GM19397 (cell line): Measurements from ENCODE around the gene INAFM1.

ENCODE experiments used
- ATAC-seq: cut with Tn5 transposase; IDR thresholded peaks from one replicate; pipeline ENCODE4 v1.9.1; 2021; ENCODE audit warnings: mild to moderate bottlenecking, moderate library complexity; ENCODE audit not compliant: unreplicated experiment

INAFM1 gene

DNA sequence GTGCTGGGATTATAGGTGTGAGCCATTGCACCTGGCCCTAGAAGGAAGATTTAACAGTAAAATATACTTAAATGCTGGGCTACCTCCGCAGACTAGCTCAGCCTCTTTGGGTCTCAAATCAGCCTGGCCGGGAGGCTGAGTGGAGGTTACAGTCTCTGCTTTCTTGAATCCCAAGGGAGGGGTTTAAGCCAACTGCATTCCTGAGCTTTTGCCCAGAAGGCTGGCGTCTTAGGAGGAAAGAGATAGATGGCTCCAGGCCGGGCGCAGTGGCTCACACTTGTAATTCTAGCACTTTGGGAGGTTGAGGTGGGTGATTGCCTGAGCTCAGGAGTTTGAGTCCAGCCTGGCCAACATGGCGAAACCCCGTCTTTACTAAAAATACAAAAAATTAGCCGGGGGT is 34.4 kb downstream of the INAFM1 start:
- no peak for ATAC-seq

DNA sequence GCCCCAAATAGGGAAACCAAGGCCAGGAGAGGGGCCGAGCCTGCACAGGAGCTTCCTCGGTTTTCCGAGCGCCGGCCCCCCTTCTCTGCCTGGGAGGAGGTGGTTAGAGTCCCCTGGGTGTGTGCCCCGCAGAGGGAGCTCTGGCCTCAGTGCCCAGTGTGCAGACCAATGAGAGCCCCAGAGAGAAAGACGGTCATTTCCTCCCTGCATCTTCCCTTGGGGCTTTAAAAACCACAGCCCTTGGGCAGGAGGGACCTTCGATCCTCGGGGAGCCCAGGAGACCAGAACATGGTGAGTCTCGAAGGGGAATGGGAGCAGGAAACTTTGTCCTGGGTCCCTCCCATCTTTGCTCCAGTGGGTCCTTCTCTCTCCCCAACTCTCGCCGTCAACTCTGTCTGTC is 34.9 kb downstream of the INAFM1 start, which contains the start of gene C5AR1:
Gene C5AR1 (plus strand): TSS at position 254 of the 400 bp plus-strand sequence. CDS start 35 bp downstream, at position 289.
- no peak for ATAC-seq

DNA sequence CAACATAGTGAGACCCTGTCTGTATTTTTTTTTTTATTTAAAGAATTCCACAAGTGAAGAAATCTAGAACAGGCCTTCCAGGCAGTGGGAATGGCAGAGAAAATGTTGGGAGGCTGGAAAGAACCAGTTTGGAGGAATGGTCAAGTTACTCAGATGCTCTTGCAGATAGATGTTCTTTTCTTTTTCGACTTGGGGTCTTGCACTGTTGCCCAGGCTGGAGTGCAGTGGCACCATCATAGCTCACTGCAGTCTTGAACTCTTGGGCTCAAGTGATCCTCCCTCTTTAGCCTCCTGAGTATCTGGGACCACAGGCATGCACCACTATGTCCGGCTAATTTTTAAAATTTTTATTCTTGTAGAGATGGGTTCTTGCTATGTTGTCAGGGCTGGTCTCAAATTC is 35.6 kb downstream of the INAFM1 start:
- ATAC-seq, result no peak

DNA sequence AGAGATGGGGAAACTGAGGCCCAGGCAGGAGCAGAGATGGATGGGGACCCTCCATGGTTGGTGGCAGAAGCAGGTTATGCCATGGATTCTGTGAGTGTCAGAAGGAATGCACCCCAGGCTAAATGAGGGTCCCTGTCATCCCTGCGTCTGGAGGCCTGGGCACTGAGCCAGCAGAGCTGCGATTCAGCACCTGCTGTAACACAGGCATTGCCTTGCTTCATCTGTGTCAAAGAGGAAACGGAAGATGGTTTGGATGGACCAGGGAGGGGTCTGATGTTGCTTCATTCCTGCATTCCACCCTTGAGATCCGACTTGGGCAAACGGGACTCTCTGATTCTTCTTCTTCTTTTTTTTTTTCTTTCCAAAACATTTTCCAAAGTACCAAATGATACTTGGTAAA is 36.1 kb downstream of the INAFM1 start:
- no peak for ATAC-seq

DNA sequence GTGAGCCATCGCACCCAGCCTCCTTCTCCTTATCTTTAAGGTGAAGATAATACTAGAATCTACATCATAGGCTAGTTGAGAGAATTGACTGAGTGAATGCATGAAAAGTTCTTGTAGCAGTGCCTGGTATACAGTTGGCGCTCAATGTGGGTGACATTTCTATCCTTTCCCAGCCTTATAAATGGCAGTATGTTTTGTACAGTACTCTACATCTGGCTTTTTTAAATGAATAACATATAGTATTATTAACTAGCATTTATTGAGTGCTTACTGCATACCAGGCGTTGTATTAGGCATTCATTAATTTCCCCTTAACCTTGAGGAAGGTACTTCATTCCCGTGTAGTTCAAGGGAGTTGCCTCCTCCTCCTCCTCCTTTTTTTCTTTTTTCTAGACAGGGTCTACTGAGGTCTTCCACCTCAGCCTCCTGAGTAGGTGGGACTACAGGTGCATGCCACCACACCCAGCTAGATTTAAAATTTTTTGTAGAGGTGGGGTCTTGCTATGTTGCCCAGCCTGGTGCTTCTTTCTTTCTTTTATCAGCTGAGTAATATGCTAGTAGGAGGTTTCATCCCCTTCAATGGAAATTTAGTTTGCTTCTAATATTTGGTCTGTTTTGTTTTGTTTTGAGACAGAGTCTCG is 37.8 kb downstream of the INAFM1 start:
- no peak for ATAC-seq

DNA sequence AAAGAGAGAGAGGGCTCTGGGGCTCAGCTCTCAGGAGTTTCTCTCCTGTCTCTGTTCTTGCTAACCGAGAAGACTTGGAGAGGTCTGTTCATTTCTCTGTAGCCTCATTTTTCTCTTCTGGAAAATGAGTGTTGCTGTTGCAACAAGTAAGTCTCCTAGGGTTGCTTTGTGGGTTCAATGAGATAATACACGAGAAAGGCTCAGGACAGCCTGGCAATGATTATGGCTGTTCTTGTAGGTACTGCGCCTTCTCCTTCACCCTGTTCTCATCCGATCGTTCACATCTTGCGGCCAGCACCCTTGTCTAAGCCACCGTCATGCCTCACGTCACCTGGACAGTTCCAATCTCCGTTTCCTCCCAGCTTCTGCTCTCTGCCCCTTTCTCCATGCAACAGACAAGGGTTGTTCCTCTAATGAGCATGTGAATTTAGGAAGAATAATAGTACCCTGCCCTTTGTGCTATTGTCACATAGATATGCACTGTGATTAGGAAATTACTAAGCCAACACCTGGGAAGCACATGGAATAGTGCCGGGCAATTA is 39.1 kb downstream of the INAFM1 start:
- no peak for ATAC-seq

DNA sequence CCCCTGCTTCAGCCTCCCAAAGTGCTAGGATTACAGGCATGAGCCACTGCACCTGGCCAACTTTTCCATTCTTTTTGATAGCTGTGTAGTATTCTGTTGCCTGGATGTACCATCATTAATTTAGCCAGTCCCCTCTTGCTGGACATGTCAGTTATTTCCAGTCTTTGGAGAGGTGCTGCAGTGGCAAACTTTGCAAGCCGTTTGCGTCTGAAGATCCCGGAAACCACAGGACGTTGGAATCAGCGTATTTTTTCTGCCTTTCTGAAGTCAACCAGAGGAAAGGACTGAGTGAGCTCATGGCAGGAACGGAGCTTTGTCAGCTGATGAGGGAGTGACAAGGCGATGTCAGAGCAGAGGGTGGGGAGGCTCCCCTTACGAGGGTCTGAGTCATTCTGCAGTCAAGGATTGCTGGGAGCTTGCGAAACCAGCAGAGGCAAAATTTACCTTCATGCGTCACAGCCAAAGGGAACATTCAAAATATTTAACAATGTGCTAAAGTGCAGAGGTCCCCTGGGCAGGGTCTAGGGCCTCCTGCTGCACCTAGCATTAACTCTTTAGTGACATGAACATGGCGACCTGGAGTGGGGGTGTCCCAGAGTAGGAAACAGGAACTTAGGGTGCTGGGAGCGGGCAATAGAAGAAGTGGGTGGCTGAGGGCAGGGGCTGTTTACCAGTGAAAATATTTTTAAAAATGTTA is 40.6 kb downstream of the INAFM1 start:
- no peak for ATAC-seq

DNA sequence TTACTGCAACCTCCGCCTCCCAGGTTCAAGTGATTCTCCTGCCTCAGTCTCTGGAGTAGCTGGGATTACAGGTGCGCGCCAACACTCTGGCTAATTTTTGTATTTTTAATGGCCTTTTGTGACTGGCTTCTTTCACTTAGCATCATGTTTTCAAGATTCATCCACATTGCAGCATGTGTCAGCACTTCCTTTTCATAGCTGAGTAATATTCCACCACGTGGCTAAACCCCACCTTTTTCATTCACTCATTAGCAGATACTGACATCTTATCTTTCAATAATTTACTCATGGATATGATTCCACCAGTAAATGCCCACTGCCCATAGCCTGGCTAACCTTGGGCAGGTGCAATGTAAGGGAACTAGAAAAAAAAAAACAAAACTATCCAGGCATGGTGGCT is 41.8 kb downstream of the INAFM1 start:
- ATAC-seq, result no peak

DNA sequence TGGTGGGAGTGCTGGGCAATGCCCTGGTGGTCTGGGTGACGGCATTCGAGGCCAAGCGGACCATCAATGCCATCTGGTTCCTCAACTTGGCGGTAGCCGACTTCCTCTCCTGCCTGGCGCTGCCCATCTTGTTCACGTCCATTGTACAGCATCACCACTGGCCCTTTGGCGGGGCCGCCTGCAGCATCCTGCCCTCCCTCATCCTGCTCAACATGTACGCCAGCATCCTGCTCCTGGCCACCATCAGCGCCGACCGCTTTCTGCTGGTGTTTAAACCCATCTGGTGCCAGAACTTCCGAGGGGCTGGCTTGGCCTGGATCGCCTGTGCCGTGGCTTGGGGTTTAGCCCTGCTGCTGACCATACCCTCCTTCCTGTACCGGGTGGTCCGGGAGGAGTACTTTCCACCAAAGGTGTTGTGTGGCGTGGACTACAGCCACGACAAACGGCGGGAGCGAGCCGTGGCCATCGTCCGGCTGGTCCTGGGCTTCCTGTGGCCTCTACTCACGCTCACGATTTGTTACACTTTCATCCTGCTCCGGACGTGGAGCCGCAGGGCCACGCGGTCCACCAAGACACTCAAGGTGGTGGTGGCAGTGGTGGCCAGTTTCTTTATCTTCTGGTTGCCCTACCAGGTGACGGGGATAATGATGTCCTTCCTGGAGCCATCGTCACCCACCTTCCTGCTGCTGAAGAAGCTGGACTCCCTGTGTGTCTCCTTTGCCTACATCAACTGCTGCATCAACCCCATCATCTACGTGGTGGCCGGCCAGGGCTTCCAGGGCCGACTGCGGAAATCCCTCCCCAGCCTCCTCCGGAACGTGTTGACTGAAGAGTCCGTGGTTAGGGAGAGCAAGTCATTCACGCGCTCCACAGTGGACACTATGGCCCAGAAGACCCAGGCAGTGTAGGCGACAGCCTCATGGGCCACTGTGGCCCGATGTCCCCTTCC is 45.5 kb downstream of the INAFM1 start:
- ATAC-seq, result no peak

DNA sequence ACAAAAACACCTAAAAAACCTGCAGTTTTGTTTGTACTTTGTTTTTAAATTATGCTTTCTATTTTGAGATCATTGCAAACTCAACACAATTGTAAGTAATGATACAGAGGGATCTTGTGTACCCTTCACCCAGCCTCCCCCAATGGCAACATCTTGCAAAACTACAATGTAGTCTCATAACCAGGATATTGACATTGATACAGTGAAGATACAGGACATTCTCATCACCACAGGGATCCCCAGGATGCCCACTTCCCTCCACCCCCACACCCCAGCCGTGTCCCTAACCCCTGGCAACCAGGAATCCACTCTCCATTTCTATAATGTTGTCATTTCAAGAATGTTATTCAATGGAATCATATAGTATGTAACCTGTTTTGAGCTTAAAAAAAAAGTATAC is 46.9 kb downstream of the INAFM1 start:
- no peak for ATAC-seq

DNA sequence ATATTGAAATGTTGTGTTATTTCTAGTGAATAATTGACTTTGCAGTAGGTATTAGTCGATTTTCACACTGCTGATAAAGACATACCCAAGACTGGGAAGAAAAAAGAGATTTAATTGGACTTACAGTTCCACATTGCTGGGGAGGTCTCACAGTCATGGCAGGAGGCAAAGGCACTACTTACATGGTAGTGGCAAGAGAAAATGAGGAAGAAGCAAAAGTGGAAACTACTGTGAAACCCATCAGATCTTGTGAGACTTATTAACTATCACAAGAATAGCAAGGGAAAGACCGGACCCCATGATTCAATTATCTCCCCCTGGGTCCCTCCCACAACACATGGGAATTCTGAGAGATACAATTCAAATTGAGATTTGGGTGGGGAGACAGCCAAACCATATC is 47.4 kb downstream of the INAFM1 start:
- ATAC-seq, result no peak

DNA sequence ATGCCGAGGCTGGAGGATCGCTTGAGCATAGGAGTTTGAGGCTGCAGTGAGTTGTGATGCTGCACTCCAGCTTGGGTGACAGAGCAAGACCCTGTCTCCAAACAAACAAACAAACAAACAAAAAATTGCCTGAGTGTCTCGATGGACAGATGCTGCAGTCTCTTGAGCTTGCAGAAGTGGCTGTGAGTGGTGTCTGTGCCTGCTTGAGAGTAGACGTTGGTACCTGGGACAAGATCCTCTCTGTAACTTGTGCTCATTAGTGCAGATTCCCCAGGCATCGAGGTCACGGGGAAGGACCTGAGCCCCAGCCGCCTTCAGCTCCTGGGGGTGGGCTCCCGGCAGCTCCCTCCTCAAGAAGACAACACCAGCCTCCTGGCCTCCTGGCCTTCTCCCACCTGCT is 48.7 kb downstream of the INAFM1 start:
- ATAC-seq, result no peak

DNA sequence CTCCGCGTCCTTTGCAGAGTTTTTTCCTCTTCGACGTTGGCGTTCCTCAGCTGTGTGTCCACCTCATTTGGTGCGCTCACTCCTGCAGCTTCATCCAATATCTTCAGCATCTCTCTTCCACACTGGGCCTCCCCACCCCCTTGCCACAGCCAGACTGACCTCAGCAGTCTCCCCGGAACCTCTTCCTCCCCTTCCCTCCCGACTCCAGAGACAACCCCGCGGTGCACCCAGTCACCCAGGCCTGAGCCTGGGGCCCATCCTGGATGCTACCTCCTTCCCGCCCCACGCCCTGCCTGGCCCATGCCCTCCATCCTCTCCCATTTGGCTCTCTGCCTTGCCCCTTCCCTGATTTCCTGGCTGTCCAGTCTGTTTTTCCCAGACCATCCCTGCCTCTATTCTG is 49.2 kb downstream of the INAFM1 start:
- ATAC-seq, result no peak

DNA sequence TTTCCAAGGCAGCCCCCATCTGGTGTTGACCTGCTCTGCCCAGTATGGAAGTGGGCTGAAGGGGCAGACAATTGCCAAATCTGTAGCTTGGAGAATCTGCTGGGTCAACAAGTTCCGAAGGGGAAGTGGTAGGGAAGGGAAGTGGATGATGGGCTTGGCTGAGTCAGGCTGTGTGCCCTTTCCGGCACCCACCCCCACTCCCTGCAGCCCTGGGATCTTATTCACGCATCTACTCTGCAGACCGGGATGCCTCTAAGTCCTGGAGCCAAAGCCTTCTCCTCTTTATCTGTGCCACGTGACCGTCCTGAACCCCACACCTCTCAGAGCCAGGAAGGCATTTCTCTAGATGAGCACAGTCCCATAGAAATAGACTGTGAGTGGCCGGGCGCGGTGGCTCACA is 49.8 kb downstream of the INAFM1 start:
- no peak for ATAC-seq
